Measurements from ENCODE around the gene IL17REL.

DNA sequence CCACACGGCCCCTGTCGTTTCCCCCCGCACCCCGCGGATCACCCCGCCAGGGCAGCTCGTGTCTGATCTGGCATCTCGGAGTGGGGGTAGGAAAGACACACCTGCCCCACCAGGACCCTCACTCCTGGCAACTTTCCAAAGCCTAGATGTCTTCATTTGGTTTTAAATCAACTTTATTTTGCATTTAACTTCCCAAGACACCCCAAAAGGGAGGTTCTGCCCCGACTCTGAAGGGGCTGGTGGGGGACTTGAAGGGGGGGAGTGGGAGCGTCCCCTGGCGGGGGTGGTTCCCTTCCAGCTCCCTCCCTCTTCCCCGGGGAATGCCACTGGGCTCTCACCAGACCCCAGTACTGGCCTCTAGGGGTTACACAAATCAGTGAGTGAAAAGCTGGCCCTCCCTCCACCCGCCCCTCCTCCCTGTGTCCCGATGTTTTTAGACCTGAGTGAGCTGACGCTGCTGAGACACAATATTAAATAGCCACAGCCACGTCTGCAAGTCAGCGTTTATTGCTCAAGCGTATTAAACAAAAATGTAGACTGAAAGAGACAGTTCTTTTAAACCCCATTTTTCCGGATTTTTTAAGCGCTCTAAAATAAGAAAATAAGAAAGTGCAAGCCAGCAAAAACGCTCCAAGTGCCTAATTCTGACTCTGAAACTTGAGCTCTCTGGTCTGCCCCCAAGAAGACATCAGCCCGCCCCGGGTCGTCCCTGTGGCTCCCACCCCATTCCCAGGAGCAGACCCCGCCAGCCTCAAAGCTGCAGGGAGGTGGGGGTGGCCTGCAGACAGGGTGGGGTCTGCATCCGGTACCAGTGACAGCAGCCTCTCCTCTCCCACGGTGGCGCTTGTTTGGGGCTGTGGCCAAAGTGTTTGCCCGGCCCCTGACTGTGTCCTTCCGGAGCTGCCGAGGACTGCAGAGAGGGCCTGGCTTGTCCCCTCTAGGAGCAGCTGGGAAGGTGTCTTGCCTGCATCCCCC, 46.6 kb upstream of the IL17REL start:
- TF ChIP-seq, protein P1, sequence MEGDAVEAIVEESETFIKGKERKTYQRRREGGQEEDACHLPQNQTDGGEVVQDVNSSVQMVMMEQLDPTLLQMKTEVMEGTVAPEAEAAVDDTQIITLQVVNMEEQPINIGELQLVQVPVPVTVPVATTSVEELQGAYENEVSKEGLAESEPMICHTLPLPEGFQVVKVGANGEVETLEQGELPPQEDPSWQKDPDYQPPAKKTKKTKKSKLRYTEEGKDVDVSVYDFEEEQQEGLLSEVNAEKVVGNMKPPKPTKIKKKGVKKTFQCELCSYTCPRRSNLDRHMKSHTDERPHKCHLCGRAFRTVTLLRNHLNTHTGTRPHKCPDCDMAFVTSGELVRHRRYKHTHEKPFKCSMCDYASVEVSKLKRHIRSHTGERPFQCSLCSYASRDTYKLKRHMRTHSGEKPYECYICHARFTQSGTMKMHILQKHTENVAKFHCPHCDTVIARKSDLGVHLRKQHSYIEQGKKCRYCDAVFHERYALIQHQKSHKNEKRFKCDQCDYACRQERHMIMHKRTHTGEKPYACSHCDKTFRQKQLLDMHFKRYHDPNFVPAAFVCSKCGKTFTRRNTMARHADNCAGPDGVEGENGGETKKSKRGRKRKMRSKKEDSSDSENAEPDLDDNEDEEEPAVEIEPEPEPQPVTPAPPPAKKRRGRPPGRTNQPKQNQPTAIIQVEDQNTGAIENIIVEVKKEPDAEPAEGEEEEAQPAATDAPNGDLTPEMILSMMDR (IDR thresholded peaks at IDR 0.05), result no peak
- TF ChIP-seq EP300 (IDR thresholded peaks at IDR 0.05) (no peak), POLR2A (IDR thresholded peaks at IDR 0.05) (no peak)
